AG08395 (cell line): ENCODE results near the gene MAPK1IP1L.
A peak's percentile ranks its signal among the peaks of the same experiment; 100 is the strongest.
"Not testable (repeated sequence)": the region's sequence is repeated elsewhere in the genome, so short reads cannot be mapped to it uniquely, and the experiment has no call there.

Experiments
- DNase-seq: peaks from one replicate; pipeline ENCODE4 v3.0.0; 2012; ENCODE audit warnings: mixed read lengths, low spot score

The MAPK1IP1L gene

GRCh38 chr14:55054098-55054497 is 2.7 kb downstream of the MAPK1IP1L start:
- DNase-seq, result no peak

GRCh38 chr14:55057919-55058318 is 6.5 kb downstream of the MAPK1IP1L start:
- DNase-seq, result no peak

GRCh38 chr14:55059333-55059732 is 7.9 kb downstream of the MAPK1IP1L start:
- DNase-seq, result no peak

GRCh38 chr14:55062517-55063351 is 11.3 kb downstream of the MAPK1IP1L start:
- no peak for DNase-seq

- DNase-seq, result not testable (repeated sequence)
These were observed 13.4 kb downstream of the MAPK1IP1L start for GRCh38 chr14:55064896-55065295.

GRCh38 chr14:55065411-55065810 is 14.0 kb downstream of the MAPK1IP1L start:
- no peak for DNase-seq

- no peak for DNase-seq
These were observed 14.8 kb downstream of the MAPK1IP1L start for GRCh38 chr14:55066223-55066622.

GRCh38 chr14:55070981-55071411 is 19.5 kb downstream of the MAPK1IP1L start:
- DNase-seq, result no peak

- peak; percentile 83 for DNase-seq
These were observed 20.6 kb downstream of the MAPK1IP1L start for GRCh38 chr14:55071870-55072640.

- DNase-seq, result peak; percentile 69
These were observed 22.4 kb downstream of the MAPK1IP1L start for GRCh38 chr14:55073856-55074255.

GRCh38 chr14:55074662-55075061 is 23.2 kb downstream of the MAPK1IP1L start:
- no peak for DNase-seq

- DNase-seq, result peak; percentile 38
These were observed 24.3 kb downstream of the MAPK1IP1L start for GRCh38 chr14:55075628-55076175.

GRCh38 chr14:55077170-55078151 is 26.0 kb downstream of the MAPK1IP1L start:
- DNase-seq, result peak; percentile 27

GRCh38 chr14:55079961-55080360 is 28.5 kb downstream of the MAPK1IP1L start:
- not testable (repeated sequence) for DNase-seq

GRCh38 chr14:55084401-55085059 is 33.1 kb downstream of the MAPK1IP1L start:
- DNase-seq, result no peak

- no peak for DNase-seq
These were observed 33.7 kb downstream of the MAPK1IP1L start for GRCh38 chr14:55085060-55085660.

GRCh38 chr14:55086938-55087337 is 35.5 kb downstream of the MAPK1IP1L start:
- DNase-seq, result no peak

GRCh38 chr14:55088356-55088755 is 36.9 kb downstream of the MAPK1IP1L start:
- no peak for DNase-seq

GRCh38 chr14:55092341-55092740 is 40.9 kb downstream of the MAPK1IP1L start:
- peak; percentile 35 for DNase-seq
